Pancreas (tissue), 10 donors: ENCODE results near the gene XPC. TPM values are rescaled to one million over a fixed set of nuclear protein-coding genes. Genes with fewer than 3 reads are reported as not detected.

ENCODE experiments used
- ATAC-seq, 4 donors: fragments of 200-7000 bp; cut with Tn5 transposase; one replicate each; pipeline versions ENCODE4 v1.8.0 to v1.9.1; 2020; ENCODE audit warnings: mild to moderate bottlenecking in 4 of 4, moderate library complexity in 4 of 4
- DNase-seq, 6 donors: peaks; one replicate each; pipeline ENCODE4 v3.0.0-alpha.2; 2020
- FAIRE-seq: peaks from 2 replicates; lab custom pipeline; 2012; peaks lifted over from hg19 to GRCh38; lab: Jason Lieb, UNC
- H3K27ac ChIP-seq, 4 donors: fragments of 200-600 bp; sonication (generic); 1 replicate in 3 of 4; 2 replicates in 1 of 4; pipeline versions ENCODE4 v1.5.0 to v1.8.0; 2020
- H3K27me3 ChIP-seq, 4 donors: fragments of 200-600 bp; one replicate each; pipeline ENCODE4 v1.8.0; 2021
- H3K36me3 ChIP-seq, 3 donors: fragments of 200-600 bp; sonication (generic) in 1 of 3; one replicate each; pipeline versions ENCODE4 v1.5.0 to v1.8.0; 2020 to 2021
- H3K4me1 ChIP-seq, 3 donors: fragments of 200-600 bp; one replicate each; pipeline ENCODE4 v1.8.0; 2021
- H3K4me3 ChIP-seq, 4 donors: fragments of 200-600 bp; sonication (generic) in 2 of 4; one replicate each; pipeline versions ENCODE4 v1.5.0 to v1.8.0; 2020 to 2021
- H3K9me3 ChIP-seq, 4 donors: fragments of 200-600 bp; one replicate each; pipeline ENCODE4 v1.8.0; 2021
- CTCF ChIP-seq, 4 donors: fragments of 200-600 bp; sonication (generic) in 3 of 4; IDR thresholded peaks; one replicate each; pipeline versions ENCODE4 v1.5.0 to v1.8.0; 2021; ENCODE audit warnings: antibody characterized with exemption in 4 of 4
- WGBS, 2 donors: extraction: QIAGEN DNeasy Blood & Tissue Kit; methylation state at CpG; one replicate each; pipeline ENCODE4 v1.1.7; 2013; 5-methylcytosine and 5-hydroxymethylcytosine counted together
- intact Hi-C, 3 donors: fragments of 100-400 bp; cut with DNase I; formaldehyde crosslinking; loops; one replicate each; pipeline versions ENCODE4 v1.11.1 to v1.14.2; 2022
- polyA plus RNA-seq, 2 donors: library from polyadenylated mRNA; stranded (reverse); fragments of 200-250 nt; gene quantifications; one replicate each; pipeline ENCODE4 v1.2.3, GENCODE V29; 2013
- total RNA-seq, 6 donors: library from RNA; stranded (reverse); fragmentation: NEBNext Ultra II Directional in 4 of 6; extraction: Animal tissue kit (Norgen Biotek cat#: 25700) in 4 of 6; gene quantifications; one replicate each; pipeline versions ENCODE4 v1.2.1 to v1.2.4, GENCODE V29; 2021 to 2023
- donor health status: healthy with polysubstance abuse.
- donor health status: DM: no; HTN: no; CAD: no; lungs with moderate emphysema.
- donor health status: DM: no; HTN: no; CAD: no.
- donor health status: control.
- donor health status: control.
- donor health status: Bipolar disorder and iron deficiency.
- donor health status: DM: yes; HTN: yes; CAD: no.
- donor health status: DM: no; HTN: no; CAD: no.
- donor health status: DM: no; HTN: no; CAD: no.
- donor health status: DM: yes; HTN: yes; CAD: no.

Gene XPC
- total and polyA plus RNA-seq, 8 donors: 14.2 to 29.9 (median 19.5) TPM

GRCh38 chr3:14223595-14223994 lies 45.2 kb upstream of the XPC start:
- H3K9me3 ChIP-seq: no peaks in the 10 kb centered on the region
- no peaks in the 10 kb centered on the region for H3K27me3 ChIP-seq
- H3K27ac ChIP-seq: no peak overlapping the region
- no peak for FAIRE-seq
- 56 to 71% methylated on average over 1 of the region's 1 CpG for WGBS, 2 donors
- no peak for DNase-seq
- no peaks in the 10 kb centered on the region for H3K4me1 ChIP-seq
- intact Hi-C loops: no loop called here
- no peak overlapping the region for H3K4me3 ChIP-seq
- no peak for ATAC-seq
- no peaks in the 10 kb centered on the region for H3K36me3 ChIP-seq
- TF ChIP-seq CTCF (IDR thresholded peaks at IDR 0.05): no peak

GRCh38 chr3:14222900-14223594 lies 44.6 kb upstream of the XPC start:
- FAIRE-seq: no peak

GRCh38 chr3:14222457-14222856 lies 44.1 kb upstream of the XPC start:
- no peaks in the 10 kb centered on the region for H3K4me1 ChIP-seq
- H3K27me3 ChIP-seq: no peaks in the 10 kb centered on the region
- no peak for TF ChIP-seq CTCF (IDR thresholded peaks at IDR 0.05)
- 51 to 60% methylated on average over 1 of the region's 1 CpG for WGBS, 2 donors
- H3K36me3 ChIP-seq: no peaks in the 10 kb centered on the region
- no peaks in the 10 kb centered on the region for H3K9me3 ChIP-seq
- ATAC-seq (no peak), DNase-seq (no peak), FAIRE-seq (no peak)
- H3K27ac ChIP-seq: no peak overlapping the region
- H3K4me3 ChIP-seq: no peak overlapping the region
- intact Hi-C loops: no loop called here

More at GRCh38 chr3:14222900-14223594, 44.6 kb upstream of the XPC start:
- TF ChIP-seq CTCF (IDR thresholded peaks at IDR 0.05): no peak
- Histone ChIP-seq H3K4me3 (no peak overlapping the region), H3K27me3 (no peaks in the 10 kb centered on the region), H3K27ac (no peak overlapping the region), H3K9me3 (no peaks in the 10 kb centered on the region), H3K4me1 (no peaks in the 10 kb centered on the region), H3K36me3 (no peaks in the 10 kb centered on the region)
- 78 to 81% methylated on average over 3 of the region's 3 CpGs for WGBS, 2 donors
- ATAC-seq: peak in 1 of 4 donors; percentile 20
- intact Hi-C loops: no loop called here
- DNase-seq: no peak

- H3K4me3 ChIP-seq: no peak overlapping the region
- no peaks in the 10 kb centered on the region for H3K4me1 ChIP-seq
- no peak for ATAC-seq
- TF ChIP-seq CTCF (IDR thresholded peaks at IDR 0.05): no peak
- no peak for FAIRE-seq
- 78 to 87% methylated on average over 1 of the region's 1 CpG for WGBS, 2 donors
- no peak for DNase-seq
- no peak overlapping the region for H3K27ac ChIP-seq
- H3K36me3 ChIP-seq: no peaks in the 10 kb centered on the region
- intact Hi-C loops: no loop called here
- H3K9me3 ChIP-seq: no peaks in the 10 kb centered on the region
- no peaks in the 10 kb centered on the region for H3K27me3 ChIP-seq
Observed at GRCh38 chr3:14221902-14222301, 43.5 kb upstream of the XPC start.

- WGBS, 2 donors: 81 to 82% methylated on average over 1 of the region's 1 CpG
- DNase-seq: no peak
- Histone ChIP-seq H3K27me3 (no peaks in the 10 kb centered on the region), H3K9me3 (no peaks in the 10 kb centered on the region), H3K4me1 (no peaks in the 10 kb centered on the region), H3K27ac (no peak overlapping the region), H3K4me3 (no peak overlapping the region), H3K36me3 (no peaks in the 10 kb centered on the region)
- intact Hi-C loops: no loop called here
- no peak for FAIRE-seq
- TF ChIP-seq CTCF (IDR thresholded peaks at IDR 0.05): no peak
- no peak for ATAC-seq
Observed at GRCh38 chr3:14220933-14221332, 42.5 kb upstream of the XPC start.
